Measurements from ENCODE around the gene IFFO2. TPM values are rescaled to one million over a fixed set of nuclear protein-coding genes. Genes with fewer than 3 reads are reported as not detected.

The IFFO2 gene
- total and polyA plus RNA-seq, 2 of the 8 experiments (the other 6 are each of a cell fraction or from before 2014, with no cell fraction given): 6.6 to 10.4 TPM

- no peak for FAIRE-seq
- H3K4me1 ChIP-seq (replicated peaks in 1 of 4; ENCODE audit: control insufficient read depth in 3 of 4, insufficient read depth in 4 of 4, low read length in 3 of 4): peaks cover 0 to 3% (median 1%) of the 10 kb centered on the region in 4 experiments; a peak in 4 of 7 replicates
These were observed 14.3 kb upstream of the IFFO2 start for GRCh38 chr1:18970762-18971161.

More at GRCh38 chr1:18970762-18971161, 14.3 kb upstream of the IFFO2 start:
- H3K4me3 ChIP-seq (ENCODE audit: extremely low read depth in 1 of 4, insufficient read depth in 2 of 4, low read depth in 3 of 4, low read length in 4 of 4): no peak overlapping the region
- no peak overlapping the region for H2BK5ac ChIP-seq (ENCODE audit: low read depth, low read length)
- DNase-seq (ENCODE audit: low read depth in 1 of 2, low spot score in 2 of 2): no peak
- H4K8ac ChIP-seq (ENCODE audit: extremely low read depth, insufficient read depth, low read length): no peak overlapping the region
- H3K23ac ChIP-seq (ENCODE audit: insufficient read length): no peak overlapping the region
- no peak overlapping the region for H3K4me2 ChIP-seq (ENCODE audit: insufficient read depth in 1 of 2, low read depth in 2 of 2, low read length in 2 of 2)
- H3K9me3 ChIP-seq (ENCODE audit: insufficient read depth in 2 of 2, low read depth in 1 of 2, low read length in 1 of 2): no peaks in the 10 kb centered on the region
- ChIA-PET POLR2A (ENCODE audit: partially characterized antibody) (no interaction called here), CTCF (ENCODE audit: partially characterized antibody) (interaction anchor here (0.8 to 1.5 kb wide), 3 partner anchors 13 to 58 kb away, joined by 3 to 9 read pairs (median 3); no protein-coding TSS in a partner anchor)
- TF ChIP-seq ATF2 (IDR thresholded peaks at IDR 0.05; ENCODE audit: low read length) (no peak), CEBPB (IDR thresholded peaks at IDR 0.05; ENCODE audit: low read depth, low read length) (no peak), ASH2L (IDR thresholded peaks at IDR 0.05; ENCODE audit: low read length) (no peak), POLR2A (IDR thresholded peaks at IDR 0.05; ENCODE audit: control extremely low read depth in 1 of 2, low read depth in 2 of 2, low read length in 2 of 2) (no peak), SIRT6 (IDR thresholded peaks at IDR 0.05; ENCODE audit: low read length) (no peak), MAFK (IDR thresholded peaks at IDR 0.05; ENCODE audit: low read depth, low read length) (no peak), TEAD4 (IDR thresholded peaks at IDR 0.05; ENCODE audit: low read depth, low read length) (no peak), TBP (IDR thresholded peaks at IDR 0.05; ENCODE audit: low read depth, low read length) (no peak), EP300 (IDR thresholded peaks at IDR 0.05; ENCODE audit: borderline replicate concordance in 1 of 2, low read depth in 2 of 2, low read length in 2 of 2) (no peak)
- no peaks in the 10 kb centered on the region for H3K27me3 ChIP-seq (replicated peaks in 1 of 4; ENCODE audit: control insufficient read depth in 3 of 4, extremely low read depth in 1 of 4, insufficient read depth in 3 of 4, low read length in 3 of 4)
- H3K27ac ChIP-seq (ENCODE audit: low read depth, low read length): no peak overlapping the region
- H3K14ac ChIP-seq (ENCODE audit: insufficient read length): no peak overlapping the region
- no peaks in the 10 kb centered on the region for H3K36me3 ChIP-seq (ENCODE audit: control insufficient read depth in 2 of 4, insufficient read depth in 4 of 4, low read length in 3 of 4)
- H2AFZ ChIP-seq (ENCODE audit: low read length): no peak overlapping the region
- H3K79me2 ChIP-seq (ENCODE audit: control insufficient read depth in 1 of 2, insufficient read depth in 2 of 2, low read length in 2 of 2): no peaks in the 10 kb centered on the region
- H4K91ac ChIP-seq (replicated peaks; ENCODE audit: insufficient read length, low read length): no peak overlapping the region
- no peak overlapping the region for H3K4ac ChIP-seq (replicated peaks; ENCODE audit: insufficient read length, low read depth, low read length)
- no peak overlapping the region for H3K18ac ChIP-seq (ENCODE audit: extremely low read depth, low read length)
- no peak overlapping the region for H3K56ac ChIP-seq (replicated peaks; ENCODE audit: insufficient read length, low read depth, low read length)
- H3K23me2 ChIP-seq (ENCODE audit: low read depth, low read length): no peaks in the 10 kb centered on the region
- 90% methylated on average over 4 of the region's 4 CpGs; no CpG with 5 or more reads in 1 of the 2 experiments for WGBS, 2 experiments (ENCODE audit: extremely low coverage in 1 of 2, insufficient coverage in 1 of 2, insufficient read length in 1 of 2, insufficient replicate concordance in 2 of 2, low coverage in 1 of 2, low lambda C conversion rate in 2 of 2, missing lambda C conversion rate in 1 of 2)
- no peaks in the 10 kb centered on the region for H4K20me1 ChIP-seq (replicated peaks in 1 of 2; ENCODE audit: control insufficient read depth in 1 of 2, insufficient read depth in 2 of 2, low read length in 2 of 2)
- no peak overlapping the region for H2BK120ac ChIP-seq (replicated peaks; ENCODE audit: low read depth, low read length)
- H2BK20ac ChIP-seq (ENCODE audit: low read length): no peak overlapping the region
- H2AK5ac ChIP-seq (ENCODE audit: low read depth, low read length): no peak overlapping the region
- no peaks in the 10 kb centered on the region for H3K79me1 ChIP-seq (ENCODE audit: low read depth, low read length)
- H2BK12ac ChIP-seq (ENCODE audit: low read depth, low read length): no peak overlapping the region
- no peak overlapping the region for H4K5ac ChIP-seq (ENCODE audit: insufficient read length, low read depth, low read length)
- no peak overlapping the region for H2BK15ac ChIP-seq (ENCODE audit: low read length)
- no peak overlapping the region for H3K9ac ChIP-seq (replicated peaks in 1 of 4; ENCODE audit: extremely low read depth in 1 of 4, low read depth in 3 of 4, low read length in 3 of 4)
